PC-3 (cell line): ENCODE measurements around the gene TP53.

Experiments
- EZH2 ChIP-seq: fragments of 300-600 bp; sonication (generic); IDR thresholded peaks from one replicate; pipeline ENCODE4 v1.6.1; 2017; ENCODE audit warnings: antibody characterized with exemption, mild to moderate bottlenecking, low read length; ENCODE audit not compliant: unreplicated experiment
- EZH2phosphoT487 ChIP-seq: fragments of 300-600 bp; sonication (generic); IDR thresholded peaks from 2 replicates; pipeline ENCODE4 v1.6.1; 2018; ENCODE audit warnings: mild to moderate bottlenecking, antibody characterized with exemption, low read length, borderline replicate concordance
- TF ChIP-seq, protein P1 (sequence below): fragments of 300-600 bp; sonication (generic); conservative IDR thresholded peaks from 2 replicates; pipeline ENCODE4 v1.5.1; 2017; ENCODE audit warnings: antibody characterized with exemption, low read depth, mild to moderate bottlenecking, low read length

GRCh38 chr17:7714721-7715594 is 27.7 kb upstream of the TP53 start:
- TF ChIP-seq EZH2 (no peak), EZH2phosphoT487 (no peak)
- TF ChIP-seq, protein P1, sequence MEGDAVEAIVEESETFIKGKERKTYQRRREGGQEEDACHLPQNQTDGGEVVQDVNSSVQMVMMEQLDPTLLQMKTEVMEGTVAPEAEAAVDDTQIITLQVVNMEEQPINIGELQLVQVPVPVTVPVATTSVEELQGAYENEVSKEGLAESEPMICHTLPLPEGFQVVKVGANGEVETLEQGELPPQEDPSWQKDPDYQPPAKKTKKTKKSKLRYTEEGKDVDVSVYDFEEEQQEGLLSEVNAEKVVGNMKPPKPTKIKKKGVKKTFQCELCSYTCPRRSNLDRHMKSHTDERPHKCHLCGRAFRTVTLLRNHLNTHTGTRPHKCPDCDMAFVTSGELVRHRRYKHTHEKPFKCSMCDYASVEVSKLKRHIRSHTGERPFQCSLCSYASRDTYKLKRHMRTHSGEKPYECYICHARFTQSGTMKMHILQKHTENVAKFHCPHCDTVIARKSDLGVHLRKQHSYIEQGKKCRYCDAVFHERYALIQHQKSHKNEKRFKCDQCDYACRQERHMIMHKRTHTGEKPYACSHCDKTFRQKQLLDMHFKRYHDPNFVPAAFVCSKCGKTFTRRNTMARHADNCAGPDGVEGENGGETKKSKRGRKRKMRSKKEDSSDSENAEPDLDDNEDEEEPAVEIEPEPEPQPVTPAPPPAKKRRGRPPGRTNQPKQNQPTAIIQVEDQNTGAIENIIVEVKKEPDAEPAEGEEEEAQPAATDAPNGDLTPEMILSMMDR, result no peak
